K562 (cell line): ENCODE measurements around the gene SERINC3. TPM values are rescaled to one million over a fixed set of nuclear protein-coding genes. Genes with fewer than 3 reads are reported as not detected.

Experiments
- E2F1 ChIP-seq: sonication (generic); formaldehyde crosslinking; IDR thresholded peaks from 2 replicates; pipeline ENCODE4 v1.8.1; 2023; ENCODE audit warnings: mild to moderate bottlenecking, missing genetic modification reagents, moderate library complexity
- E4F1 ChIP-seq: fragments of 250-450 bp; sonication (Bioruptor Pico); IDR thresholded peaks from 2 replicates; pipeline ENCODE4 v1.5.0; 2021; ENCODE audit warnings: mild to moderate bottlenecking, borderline replicate concordance
- EWSR1 ChIP-seq: fragments of 450-650 bp; IDR thresholded peaks from 2 replicates; pipeline ENCODE4 v1.6.1; 2018; ENCODE audit warnings: borderline replicate concordance, mild to moderate bottlenecking, low read depth, moderate library complexity; ENCODE audit not compliant: partially characterized antibody
- GTF2F1 ChIP-seq: IDR thresholded peaks from 2 replicates; pipeline ENCODE4 v1.6.1; 2011; ENCODE audit warnings: low read depth, low read length, improper control_type of control experiment
- HDAC6 ChIP-seq: IDR thresholded peaks from 2 replicates; pipeline ENCODE4 v1.6.1; 2012; ENCODE audit warnings: low read depth, mild to moderate bottlenecking, control low read depth, inconsistent platforms, low read length, moderate library complexity
- ILK ChIP-seq: fragments of 450-650 bp; IDR thresholded peaks from 2 replicates; pipeline ENCODE4 v1.6.1; 2016; ENCODE audit warnings: missing genetic modification characterization, low read depth, mild to moderate bottlenecking, missing compliant biosample characterization, moderate library complexity, borderline replicate concordance
- MAFK ChIP-seq: IDR thresholded peaks from 2 replicates; pipeline ENCODE4 v1.6.1; 2011; ENCODE audit warnings: low read length, improper control_type of control experiment
- MTA1 ChIP-seq: fragments of 450-650 bp; IDR thresholded peaks from 2 replicates; pipeline ENCODE4 v1.6.1; 2017; ENCODE audit warnings: borderline replicate concordance
- MYNN ChIP-seq, 2 experiments: sonication (generic); formaldehyde crosslinking in 1 of 2; IDR thresholded peaks; 2 replicates each; pipeline versions ENCODE4 v1.5.0 to v1.6.1; 2016 to 2020; ENCODE audit warnings: antibody characterized with exemption in 1 of 2, missing genetic modification reagents in 1 of 2
- PKNOX1 ChIP-seq: fragments of 450-650 bp; IDR thresholded peaks from 2 replicates; pipeline ENCODE4 v1.6.1; 2016
- POLR2G ChIP-seq: fragments of 200-400 bp; formaldehyde crosslinking; IDR thresholded peaks from 2 replicates; pipeline ENCODE4 v1.6.1; 2017; ENCODE audit warnings: low read depth, mild to moderate bottlenecking, antibody characterized with exemption, low read length, moderate library complexity
- PTRF ChIP-seq: fragments of 450-650 bp; IDR thresholded peaks from 2 replicates; pipeline ENCODE4 v1.6.1; 2016; ENCODE audit warnings: mild to moderate bottlenecking, missing genetic modification characterization, missing compliant biosample characterization
- SMAD2 ChIP-seq: fragments of 150-350 bp; IDR thresholded peaks from 2 replicates; pipeline ENCODE4 v1.6.1; 2014; ENCODE audit warnings: low read depth, mild to moderate bottlenecking, low read length
- SMAD4 ChIP-seq: fragments of 250-450 bp; sonication (Bioruptor Pico); conservative IDR thresholded peaks from 2 replicates; pipeline ENCODE4 v1.8.0; 2021; ENCODE audit warnings: inconsistent platforms, mild to moderate bottlenecking, moderate library complexity
- SP1 ChIP-seq: sonication (generic); formaldehyde crosslinking; IDR thresholded peaks from 2 replicates; pipeline ENCODE4 v1.8.1; 2022; ENCODE audit warnings: mild to moderate bottlenecking, missing genetic modification reagents
- TEAD2 ChIP-seq: fragments of 450-650 bp; IDR thresholded peaks from 2 replicates; pipeline ENCODE4 v1.6.1; 2016; ENCODE audit warnings: missing genetic modification characterization, control low read depth, missing compliant biosample characterization
- THRB ChIP-seq: fragments of 450-650 bp; formaldehyde crosslinking; conservative IDR thresholded peaks from 2 replicates; pipeline ENCODE4 v1.4.0; 2022; ENCODE audit warnings: mild to moderate bottlenecking, missing genetic modification characterization
- ZNF639 ChIP-seq, 2 experiments: fragments of 200-800 bp in 1 of 2; sonication (Bioruptor generic) in 1 of 2; sonication (generic) in 1 of 2; formaldehyde crosslinking in 1 of 2; IDR thresholded peaks in 1 of 2; conservative IDR thresholded peaks in 1 of 2; 2 replicates each; pipeline versions ENCODE4 v1.5.0 to v1.6.1; 2016 to 2020; ENCODE audit warnings: missing compliant biosample characterization in 1 of 2, missing genetic modification characterization in 1 of 2, missing genetic modification reagents in 1 of 2
- polyA plus RNA-seq, 8 experiments: library from polyadenylated mRNA; depleted of rRNA in 4 of 8; stranded (reverse) in 5 of 8; unstranded in 3 of 8; fragments of >200 nt; fragmentation: Nextera tagmentation in 2 of 8; fragmentation: Illumina TruSeq in 1 of 8; extraction: Ambion mirVana in 2 of 8; extraction: Trizol in 1 of 8; gene quantifications; 2 replicates each; pipeline versions ENCODE4 v1.2.1 to v1.2.3, GENCODE V29; 2011 to 2014; ENCODE audit warnings: inconsistent platforms in 1 of 8, missing spikeins in 1 of 8
- total RNA-seq, 7 experiments: library from RNA; depleted of rRNA in 6 of 7; stranded (reverse); fragments of >200 nt in 6 of 7; fragmentation: Illumina TruSeq in 2 of 7; extraction: Trizol in 2 of 7; gene quantifications; 2 replicates each; pipeline versions ENCODE4 v1.2.1 to v1.2.3, GENCODE V29; 2011 to 2021; ENCODE audit warnings: low replicate concordance in 1 of 7

The SERINC3 gene
- total and polyA plus RNA-seq, 9 of the 15 experiments (the other 6 are each of a cell fraction or from before 2014, with no cell fraction given), result 24.7 to 107 (median 48.8) TPM

- peak in 1 of 2 experiments; percentile 64; a peak in 1 of 4 replicates for TF ChIP-seq ZNF639 (CRISPR knock-in tag; conservative IDR thresholded peaks at IDR 0.05 in 1 of 2, IDR thresholded peaks at IDR 0.05 in 1 of 2)
- no peak for TF ChIP-seq PTRF
- no peak for TF ChIP-seq HDAC6
- no peak for TF ChIP-seq SMAD4 (CRISPR knock-in tag)
- TF ChIP-seq SP1, result peak; percentile 93
- no peak for TF ChIP-seq THRB
- no peak for TF ChIP-seq E2F1
- TF ChIP-seq PKNOX1, result peak; percentile 88
- TF ChIP-seq MYNN (IDR thresholded peaks at IDR 0.05), result no peak
- TF ChIP-seq MYNN (CRISPR knock-in tag; IDR thresholded peaks at IDR 0.05), result no peak
- TF ChIP-seq TEAD2 (tag), result no peak
- peak; percentile 19; the same call in 1 of the 2 replicates for TF ChIP-seq MAFK
- TF ChIP-seq EWSR1, result no peak
- TF ChIP-seq E4F1, result no peak
- TF ChIP-seq SMAD2, result no peak
- no peak for TF ChIP-seq MTA1
- peak; percentile 83 for TF ChIP-seq POLR2G
- no peak for TF ChIP-seq GTF2F1
- no peak for TF ChIP-seq ILK
Measured at GRCh38 chr20:44521484-44522481, at the start of gene SERINC3 (continued).
